H1 (cell line): ENCODE data around the gene C2. TPM values are rescaled to one million over a fixed set of nuclear protein-coding genes. Genes with fewer than 3 reads are reported as not detected.

Experiments
- PHF8 ChIP-seq: fragments of 200-600 bp; sonication (generic); conservative IDR thresholded peaks from 2 replicates; pipeline ENCODE4 v1.7.1; 2012; ENCODE audit warnings: low read depth, mild to moderate bottlenecking, inconsistent platforms, low read length, moderate library complexity
- SAP30 ChIP-seq: fragments of 300-600 bp; sonication (generic); IDR thresholded peaks from 2 replicates; pipeline ENCODE4 v1.7.1; 2012; ENCODE audit warnings: low read length, moderate library complexity, mild to moderate bottlenecking, inconsistent platforms; ENCODE audit not compliant: insufficient read depth, insufficient replicate concordance
- polyA plus RNA-seq, 7 experiments: library from polyadenylated mRNA; depleted of rRNA in 3 of 7; stranded (reverse) in 5 of 7; unstranded in 2 of 7; fragments of >200 nt in 5 of 7; fragments of 200-250 nt in 2 of 7; gene quantifications; 1 replicate in 5 of 7; 2 replicates in 1 of 7; 4 replicates in 1 of 7; pipeline versions ENCODE4 v1.2.1 to v1.2.3, GENCODE V29; 2011 to 2013; ENCODE audit warnings: missing spikeins in 2 of 7, mixed read lengths in 2 of 7
- total RNA-seq: library from RNA; stranded (reverse); fragmentation: NEBNext Ultra II Directional; extraction: Animal tissue kit (Norgen Biotek cat#: 25700); gene quantifications from 2 replicates; pipeline ENCODE4 v1.2.1, GENCODE V29; 2021

Gene C2
- total and polyA plus RNA-seq, 2 of the 8 experiments (the other 6 are each of a cell fraction or from before 2014, with no cell fraction given): 0.26 to 0.38 TPM

GRCh38 chr6:31961616-31962015, 34.1 kb downstream of the C2 start (continued):
- no peak for TF ChIP-seq PHF8
- TF ChIP-seq SAP30: no peak
